ENCODE results near the gene LIX1L.
"Not testable (repeated sequence)": the region's sequence is repeated elsewhere in the genome, so short reads cannot be mapped to it uniquely, and the experiment has no call there.

LIX1L gene

DNA sequence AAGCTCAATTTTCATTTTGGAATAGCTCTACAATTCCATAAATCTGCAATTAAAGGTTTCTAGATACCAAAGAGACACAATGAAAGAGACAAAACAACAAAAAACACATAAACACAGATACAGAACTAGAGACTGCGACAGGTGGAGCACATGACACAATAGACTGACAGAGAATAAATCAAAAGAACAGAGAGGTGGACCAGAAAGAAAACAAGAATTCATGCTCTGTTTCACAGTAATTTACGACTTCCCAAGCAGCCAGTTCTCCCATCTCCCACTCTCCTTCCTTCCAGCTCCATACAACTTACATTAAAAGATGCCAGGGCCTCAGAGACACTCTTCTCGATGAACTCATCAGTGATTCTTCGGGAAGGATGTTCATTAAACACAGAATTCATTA, 15.4 kb downstream of the LIX1L start:
- in situ Hi-C loops (cut with HindIII; ENCODE audit: low sequenced_read_pairs): no loop called here

DNA sequence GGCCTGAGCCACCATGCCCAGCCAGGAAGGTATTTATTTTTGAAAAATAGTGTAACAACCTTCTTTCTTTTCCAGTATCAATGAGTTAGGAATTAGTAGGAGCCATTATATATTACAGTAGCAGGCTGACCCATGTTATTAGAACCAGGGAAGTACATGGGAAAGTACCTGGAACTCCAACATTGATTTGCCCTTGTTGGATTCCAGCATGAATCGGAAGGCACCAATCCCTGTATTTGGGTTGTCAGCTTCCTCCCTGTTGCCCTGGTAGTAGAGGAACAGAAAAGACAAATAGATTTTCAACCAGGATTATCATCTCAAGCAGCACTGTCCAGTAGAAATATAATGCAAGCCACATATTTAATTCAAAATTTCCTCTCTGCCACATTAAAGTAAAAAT, 20.4 kb downstream of the LIX1L start:
- in situ Hi-C loops (cut with HindIII; ENCODE audit: low sequenced_read_pairs): no loop called here

DNA sequence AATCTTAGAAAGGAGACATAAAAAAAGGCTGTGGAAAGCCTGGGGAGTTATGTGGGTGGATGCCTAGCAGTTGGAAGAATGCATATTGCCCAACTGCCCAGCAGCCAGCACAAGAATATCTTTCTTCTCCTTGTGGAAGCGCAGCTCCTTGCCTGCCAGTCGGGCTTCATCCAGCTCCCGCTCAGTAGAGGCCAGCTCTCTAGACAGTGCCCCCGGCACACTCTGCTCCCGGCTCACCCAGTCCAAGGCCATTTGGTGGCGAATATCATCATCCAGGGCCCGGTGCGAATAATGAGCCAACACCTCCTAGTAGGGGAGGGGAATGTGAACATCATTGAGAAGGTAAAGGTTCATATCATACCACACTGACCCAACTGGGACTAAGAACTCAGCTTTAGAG, 21.6 kb downstream of the LIX1L start:
- in situ Hi-C loops (cut with HindIII; ENCODE audit: low sequenced_read_pairs): no loop called here

- in situ Hi-C loops (cut with HindIII; ENCODE audit: low sequenced_read_pairs): no loop called here
Measured at GRCh38 chr1:145935708-145936107, 22.1 kb downstream of the LIX1L start.

DNA sequence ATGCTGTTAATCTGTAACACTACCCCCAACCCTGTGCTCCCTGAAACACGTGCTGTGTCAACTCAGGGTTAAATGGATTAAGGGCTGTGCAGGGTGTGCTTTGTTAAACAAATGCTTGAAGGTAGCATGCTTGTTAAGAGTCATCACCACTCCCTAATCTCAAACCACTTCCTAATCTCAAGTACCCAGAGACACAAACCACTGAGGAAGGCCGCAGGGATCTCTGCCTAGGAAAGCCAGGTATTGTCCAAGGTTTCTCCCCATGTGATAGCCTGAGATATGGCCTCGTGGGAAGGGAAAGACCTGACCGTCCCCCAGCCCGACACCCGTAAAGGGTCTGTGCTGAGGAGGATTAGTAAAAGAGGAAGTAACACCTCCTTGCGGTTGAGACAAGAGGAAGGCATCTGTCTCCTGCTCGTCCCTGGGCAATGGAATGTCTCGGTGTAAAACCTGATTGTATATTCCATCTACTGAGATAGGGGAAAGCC, 25.3 kb downstream of the LIX1L start:
- in situ Hi-C loops (cut with HindIII; ENCODE audit: low sequenced_read_pairs): not testable (repeated sequence)

DNA sequence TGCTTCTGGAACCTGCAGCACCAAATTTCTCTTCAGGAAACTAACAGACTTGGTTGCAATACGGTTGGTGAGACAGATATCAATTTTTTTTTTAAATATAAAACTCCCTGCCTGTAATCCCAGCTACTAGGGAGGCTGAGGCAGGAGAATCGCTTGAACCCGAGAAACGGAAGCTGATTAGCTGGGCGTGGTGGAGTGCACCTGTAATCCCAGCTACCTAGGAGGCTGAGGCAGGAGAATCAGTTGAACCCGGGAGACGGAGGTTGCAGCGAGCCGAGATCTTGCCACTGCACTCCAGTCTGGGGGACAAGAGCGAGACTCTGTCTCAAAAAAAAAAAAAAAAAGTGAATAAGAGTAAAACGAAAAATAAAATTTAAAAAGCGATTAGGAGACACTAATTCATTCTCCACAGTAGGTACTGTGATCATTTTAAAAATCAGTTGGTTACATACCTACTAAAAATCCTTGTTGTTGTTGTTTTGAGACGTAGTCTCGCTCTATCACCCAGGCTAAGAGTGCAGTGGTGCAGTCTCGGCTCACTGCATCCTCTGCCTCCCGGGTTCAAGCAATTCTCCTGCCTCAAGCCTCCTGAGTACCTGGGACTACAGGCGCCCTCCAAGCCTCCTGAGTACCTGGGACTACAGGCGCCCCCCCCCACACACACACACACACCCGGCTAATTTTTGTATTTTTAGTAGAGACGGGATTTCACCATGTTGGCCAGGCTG, 29.7 kb downstream of the LIX1L start:
- in situ Hi-C loops (cut with HindIII; ENCODE audit: low sequenced_read_pairs): no loop called here

DNA sequence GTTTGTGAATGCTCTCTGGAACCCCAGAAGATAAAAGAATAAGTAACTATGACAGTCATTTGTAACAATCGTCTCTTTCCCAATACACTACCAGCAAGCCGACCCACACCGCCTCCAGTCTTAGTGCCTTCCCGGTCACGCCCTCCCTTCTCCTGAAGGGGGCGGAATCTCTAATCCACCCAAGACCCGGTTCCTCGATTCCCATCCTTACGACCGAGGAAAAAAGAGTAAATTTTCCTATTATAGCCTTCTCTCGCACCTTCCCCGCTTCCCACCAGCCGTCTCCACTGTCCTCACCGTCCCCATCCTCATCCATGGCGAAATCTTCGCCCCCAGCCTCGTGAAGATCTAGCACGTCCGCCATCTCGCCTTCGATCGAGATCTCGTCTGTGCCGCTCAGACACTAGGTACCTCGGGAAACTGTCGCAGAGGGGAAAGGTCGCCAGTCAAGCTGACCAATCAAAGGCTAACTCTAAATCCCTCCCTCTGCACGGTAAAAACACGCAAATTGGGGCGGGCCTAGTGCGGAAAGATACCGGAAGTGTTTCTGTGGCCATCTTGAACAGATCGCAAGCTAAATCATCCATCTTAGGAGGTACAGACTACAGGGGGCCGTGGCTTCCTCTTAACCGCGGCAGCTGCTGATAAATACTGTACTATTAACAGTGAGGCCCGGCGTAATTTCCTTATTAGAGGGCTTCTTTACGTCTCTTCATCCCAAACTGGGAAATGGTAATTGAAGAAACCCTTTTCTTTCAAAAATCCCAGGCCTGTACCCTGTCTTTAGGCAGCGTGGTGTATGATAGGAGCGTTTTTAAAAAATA, 30.5 kb downstream of the LIX1L start, which contains the start of gene RBM8A:
Gene RBM8A, minus strand, starts transcription at position 422 of the 824 bp plus-strand sequence. Its CDS starts 58 bp downstream, at position 364.
- in situ Hi-C loops (cut with HindIII; ENCODE audit: low sequenced_read_pairs): no loop called here

DNA sequence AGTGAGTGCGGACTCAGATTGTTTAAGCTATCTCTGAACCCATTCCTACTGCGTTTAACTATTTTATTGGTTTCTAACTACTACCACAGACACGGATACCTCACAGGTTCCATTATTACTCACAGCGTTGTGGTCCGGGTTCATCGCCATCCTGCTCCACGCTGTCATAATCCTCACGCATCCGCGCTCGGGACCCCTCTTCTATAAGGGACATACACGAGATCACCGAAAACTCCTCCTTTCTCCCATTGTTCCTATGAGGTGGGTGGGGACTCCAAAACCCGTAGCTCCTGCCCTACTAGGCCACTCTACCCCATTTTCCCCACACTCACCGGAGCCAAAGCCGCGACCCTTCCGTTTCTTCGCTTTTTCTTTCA, 31.1 kb downstream of the LIX1L start:
- in situ Hi-C loops (cut with HindIII; ENCODE audit: low sequenced_read_pairs): no loop called here

- in situ Hi-C loops (cut with HindIII; ENCODE audit: low sequenced_read_pairs): no loop called here
Measured at GRCh38 chr1:145922266-145922665, 35.6 kb downstream of the LIX1L start.

DNA sequence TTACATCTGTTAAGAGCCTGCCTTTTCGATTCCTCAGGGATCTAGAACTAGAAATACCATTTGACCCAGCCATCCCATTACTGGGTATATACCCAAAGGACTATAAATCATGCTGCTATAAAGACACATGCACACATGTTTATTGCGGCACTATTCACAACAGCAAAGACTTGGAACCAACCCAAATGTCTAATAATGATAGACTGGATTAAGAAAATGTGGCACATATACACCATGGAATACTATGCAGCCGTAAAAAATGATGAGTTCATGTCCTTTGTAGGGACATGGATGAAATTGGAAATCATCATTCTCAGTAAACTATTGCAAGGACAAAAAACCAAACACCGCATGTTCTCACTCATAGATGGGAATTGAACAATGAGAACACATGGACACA, 37.5 kb downstream of the LIX1L start:
- in situ Hi-C loops (cut with HindIII; ENCODE audit: low sequenced_read_pairs): not testable (repeated sequence)

GRCh38 chr1:145918992-145919939, 38.6 kb downstream of the LIX1L start:
- in situ Hi-C loops (cut with HindIII; ENCODE audit: low sequenced_read_pairs): no loop called here

DNA sequence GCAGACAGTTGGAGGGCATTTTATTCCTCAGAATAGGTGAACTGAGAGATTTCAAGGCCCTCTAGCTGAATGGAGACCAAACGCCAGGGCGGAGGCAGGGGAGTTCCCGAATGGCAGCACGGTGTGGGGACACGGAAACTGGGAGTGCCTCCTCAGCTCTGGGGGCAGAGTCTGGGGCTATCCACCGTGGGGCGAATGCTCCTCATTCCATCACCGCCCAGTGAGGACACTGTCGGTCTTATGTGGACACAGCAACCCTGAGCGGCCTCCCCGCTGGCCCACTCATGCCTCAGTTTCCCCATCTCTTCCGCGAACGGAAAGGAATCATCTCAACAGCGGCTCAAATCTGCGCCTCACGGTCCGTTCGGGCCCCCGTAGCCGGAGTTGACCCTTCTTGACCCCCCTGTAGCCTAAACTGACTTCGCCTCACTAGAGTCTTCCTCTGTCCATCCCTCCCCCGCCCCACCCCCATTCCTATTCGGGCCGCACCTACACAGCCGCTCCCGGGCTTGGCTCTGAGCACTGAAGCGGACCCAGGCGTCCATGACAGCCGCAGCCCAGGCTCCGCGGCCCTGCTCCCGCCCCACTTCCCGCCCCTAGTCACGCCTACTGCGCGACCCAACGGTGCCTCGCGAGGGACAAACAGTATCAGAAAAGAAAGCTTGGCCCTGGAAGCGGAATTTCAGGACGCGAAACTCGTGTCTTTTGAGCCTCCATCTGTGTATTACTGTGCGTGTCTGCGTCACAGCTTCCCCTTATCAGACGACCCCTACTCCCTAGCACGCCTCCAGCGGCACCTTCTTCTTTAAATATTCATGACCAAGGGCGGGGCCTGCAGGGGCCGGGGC, 39.4 kb downstream of the LIX1L start, which contains the start of gene PEX11B:
Gene PEX11B, minus strand, starts transcription at position 574 of the 848 bp plus-strand sequence. Its CDS starts 29 bp downstream, at position 545.
- in situ Hi-C loops (cut with HindIII; ENCODE audit: low sequenced_read_pairs): no loop called here

GRCh38 chr1:145917595-145917994, 40.2 kb downstream of the LIX1L start:
- in situ Hi-C loops (cut with HindIII; ENCODE audit: low sequenced_read_pairs): no loop called here

DNA sequence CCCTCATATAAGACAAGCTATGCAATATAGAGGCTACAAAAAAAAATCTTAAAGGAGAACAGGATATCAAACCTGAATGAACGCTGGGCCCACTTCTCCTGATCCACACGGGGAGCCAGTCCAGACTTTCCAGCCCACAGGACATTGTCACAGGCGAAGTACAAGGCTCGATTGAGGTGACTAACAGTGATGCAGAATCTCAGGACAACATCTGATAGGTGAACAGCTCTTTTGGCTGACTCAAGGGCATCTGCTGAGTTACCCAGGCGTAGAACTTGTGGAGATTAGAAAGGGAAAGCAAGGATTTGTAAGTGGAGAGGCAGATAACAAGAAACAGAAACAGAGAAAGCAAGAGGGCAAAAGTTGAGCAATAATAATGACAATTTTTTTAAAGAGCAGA, 41.1 kb downstream of the LIX1L start:
- in situ Hi-C loops (cut with HindIII; ENCODE audit: low sequenced_read_pairs): no loop called here

DNA sequence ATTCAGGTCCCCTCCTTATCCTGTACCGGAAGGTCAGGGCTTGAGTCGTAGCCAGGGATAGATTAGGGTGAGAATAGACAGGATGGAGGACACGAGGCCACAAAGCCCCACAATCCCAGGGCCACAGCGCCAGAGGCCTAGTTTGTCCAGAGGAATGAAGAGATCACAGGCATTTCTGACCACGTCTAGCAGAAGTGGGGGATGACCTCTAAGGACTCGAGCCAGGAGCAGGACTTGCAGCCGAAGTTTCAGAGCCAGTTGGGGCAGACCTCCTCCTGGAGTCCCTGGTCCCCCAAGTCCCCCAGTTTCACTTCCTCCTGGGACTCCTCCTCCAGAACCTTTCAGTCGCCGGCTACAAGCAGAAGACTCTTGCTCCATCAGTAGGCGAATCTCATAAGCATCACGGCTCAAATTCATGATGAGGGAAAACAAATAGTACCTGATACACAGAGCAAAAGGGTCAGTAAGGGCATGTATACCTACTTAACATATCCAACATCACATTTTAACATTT, 45.6 kb downstream of the LIX1L start:
- in situ Hi-C loops (cut with HindIII; ENCODE audit: low sequenced_read_pairs): no loop called here

GRCh38 chr1:145908653-145909052, 49.2 kb downstream of the LIX1L start:
- in situ Hi-C loops (cut with HindIII; ENCODE audit: low sequenced_read_pairs): no loop called here

- in situ Hi-C loops (cut with HindIII; ENCODE audit: low sequenced_read_pairs): no loop called here
Measured at GRCh38 chr1:145906954-145907753, 50.7 kb downstream of the LIX1L start.

DNA sequence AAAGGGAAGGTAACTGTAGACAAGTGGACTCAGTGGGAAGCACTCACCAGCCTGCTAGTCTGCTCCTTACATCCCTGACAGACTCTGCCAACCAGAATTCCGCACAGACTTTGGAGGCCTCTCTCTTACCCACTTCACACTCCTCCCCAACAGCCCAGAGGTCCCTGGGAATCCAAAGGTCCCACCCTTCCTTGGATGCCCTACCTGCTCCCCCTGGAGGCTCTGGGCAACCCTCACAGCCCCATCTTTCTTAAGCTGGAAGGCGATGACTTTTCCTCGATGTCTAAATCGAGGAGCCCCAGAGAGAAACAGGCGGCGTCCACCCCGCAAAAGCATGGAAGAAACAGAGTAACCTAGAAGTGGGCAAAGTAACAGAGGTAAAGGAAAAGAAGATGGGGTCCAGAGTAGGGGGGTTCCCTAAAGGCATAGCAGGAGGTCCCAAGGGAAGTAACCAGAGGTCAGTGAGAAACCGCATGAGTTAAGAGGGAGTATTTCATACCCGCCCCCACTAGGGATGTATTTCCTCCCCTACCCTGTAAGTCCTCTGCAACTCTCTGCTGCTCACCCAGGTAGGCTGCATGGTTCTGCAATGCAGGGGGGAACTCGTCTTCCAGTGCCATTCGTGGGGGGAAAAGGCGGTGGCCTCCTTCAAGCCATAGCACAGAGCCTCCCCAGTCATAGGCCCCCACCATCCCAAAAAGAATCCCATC, 56.4 kb downstream of the LIX1L start:
- in situ Hi-C loops (cut with HindIII; ENCODE audit: low sequenced_read_pairs): no loop called here

All from DLD1 (cell line).